ENCODE measurements around the gene SEMA4G. TPM values are rescaled to one million over a fixed set of nuclear protein-coding genes. Genes with fewer than 3 reads are reported as not detected.

The SEMA4G gene
- total and polyA plus RNA-seq, 2 of the 8 experiments (the other 6 are each of a cell fraction or from before 2014, with no cell fraction given): 7.1 to 18.2 TPM

DNA sequence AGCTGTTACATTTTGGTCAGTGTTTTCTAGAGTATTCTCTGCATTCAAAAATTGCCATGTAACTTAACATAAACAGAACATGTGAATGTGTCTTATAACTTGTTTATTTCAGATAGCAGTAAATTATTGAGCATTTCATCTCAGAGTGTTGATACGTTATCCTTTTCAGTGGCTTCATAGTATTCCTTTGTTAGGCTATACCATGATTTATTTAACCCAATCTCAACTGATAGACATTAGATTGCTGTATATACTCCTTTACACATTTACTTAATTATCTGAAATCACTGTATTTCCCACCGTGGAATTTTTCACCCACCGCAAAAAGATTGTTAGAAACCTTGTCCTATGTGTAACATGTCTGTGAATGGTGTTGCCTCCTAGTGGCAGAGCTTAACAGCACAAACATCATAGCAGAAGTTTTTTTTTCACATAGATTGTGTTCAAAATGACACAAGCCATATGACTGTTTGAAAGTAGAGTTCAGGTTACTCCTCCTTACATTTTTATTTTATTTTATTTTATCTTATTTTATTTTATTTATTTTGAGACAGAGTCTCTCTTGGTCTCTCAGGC, 35.1 kb upstream of the SEMA4G start:
- Histone ChIP-seq H3K18ac (ENCODE audit: extremely low read depth, low read length) (no peak overlapping the region), H3K79me1 (ENCODE audit: low read depth, low read length) (no peaks in the 10 kb centered on the region), H2BK12ac (ENCODE audit: low read depth, low read length) (no peak overlapping the region), H2AFZ (ENCODE audit: low read length) (no peak overlapping the region), H3K56ac (replicated peaks; ENCODE audit: insufficient read length, low read depth, low read length) (no peak overlapping the region), H3K36me3 (ENCODE audit: control insufficient read depth in 2 of 4, insufficient read depth in 4 of 4, low read length in 3 of 4) (peaks cover 10 to 56% (median 27%) of the 10 kb centered on the region in 4 experiments), H3K4me2 (ENCODE audit: insufficient read depth in 1 of 2, low read depth in 2 of 2, low read length in 2 of 2) (no peak overlapping the region), H3K23me2 (ENCODE audit: low read depth, low read length) (no peaks in the 10 kb centered on the region), H3K4me3 (ENCODE audit: extremely low read depth in 1 of 4, insufficient read depth in 2 of 4, low read depth in 3 of 4, low read length in 4 of 4) (no peak overlapping the region), H3K27ac (ENCODE audit: low read depth, low read length) (no peak overlapping the region), H3K27me3 (replicated peaks in 1 of 4; ENCODE audit: control insufficient read depth in 3 of 4, extremely low read depth in 1 of 4, insufficient read depth in 3 of 4, low read length in 3 of 4) (no peaks in the 10 kb centered on the region), H2BK20ac (ENCODE audit: low read length) (no peak overlapping the region), H3K9me3 (ENCODE audit: insufficient read depth in 2 of 2, low read depth in 1 of 2, low read length in 1 of 2) (no peaks in the 10 kb centered on the region), H3K79me2 (ENCODE audit: control insufficient read depth in 1 of 2, insufficient read depth in 2 of 2, low read length in 2 of 2) (no peaks in the 10 kb centered on the region), H3K4me1 (replicated peaks in 1 of 4; ENCODE audit: control insufficient read depth in 3 of 4, insufficient read depth in 4 of 4, low read length in 3 of 4) (no peaks in the 10 kb centered on the region), H2BK5ac (ENCODE audit: low read depth, low read length) (no peak overlapping the region), H3K23ac (ENCODE audit: insufficient read length) (no peak overlapping the region), H2BK15ac (ENCODE audit: low read length) (no peak overlapping the region), H4K20me1 (replicated peaks in 1 of 2; ENCODE audit: control insufficient read depth in 1 of 2, insufficient read depth in 2 of 2, low read length in 2 of 2) (peaks cover 0 to 2% of the 10 kb centered on the region in 2 experiments), H4K5ac (ENCODE audit: insufficient read length, low read depth, low read length) (no peak overlapping the region), H3K9ac (replicated peaks in 1 of 4; ENCODE audit: extremely low read depth in 1 of 4, low read depth in 3 of 4, low read length in 3 of 4) (no peak overlapping the region), H3K14ac (ENCODE audit: insufficient read length) (no peak overlapping the region), H2BK120ac (replicated peaks; ENCODE audit: low read depth, low read length) (no peak overlapping the region), H2AK5ac (ENCODE audit: low read depth, low read length) (no peak overlapping the region), H4K91ac (replicated peaks; ENCODE audit: insufficient read length, low read length) (no peak overlapping the region), H3K4ac (replicated peaks; ENCODE audit: insufficient read length, low read depth, low read length) (no peak overlapping the region), H4K8ac (ENCODE audit: extremely low read depth, insufficient read depth, low read length) (no peak overlapping the region)
- CTCF ChIA-PET (ENCODE audit: partially characterized antibody): interaction anchor here (0.6 to 2.6 kb wide), 12 partner anchors 9 to 279 kb away, joined by 3 to 17 read pairs (median 4); no protein-coding TSS in a partner anchor
- TF ChIP-seq BRCA1 (IDR thresholded peaks at IDR 0.05; ENCODE audit: low read depth, low read length) (no peak), RAD21 (IDR thresholded peaks at IDR 0.05 in 1 of 2, conservative IDR thresholded peaks at IDR 0.05 in 1 of 2; ENCODE audit: low read depth in 2 of 2, low read length in 2 of 2) (peak in 1 of 2 experiments; percentile 19; a peak in 2 of 4 replicates)
- TF ChIP-seq, protein P1, sequence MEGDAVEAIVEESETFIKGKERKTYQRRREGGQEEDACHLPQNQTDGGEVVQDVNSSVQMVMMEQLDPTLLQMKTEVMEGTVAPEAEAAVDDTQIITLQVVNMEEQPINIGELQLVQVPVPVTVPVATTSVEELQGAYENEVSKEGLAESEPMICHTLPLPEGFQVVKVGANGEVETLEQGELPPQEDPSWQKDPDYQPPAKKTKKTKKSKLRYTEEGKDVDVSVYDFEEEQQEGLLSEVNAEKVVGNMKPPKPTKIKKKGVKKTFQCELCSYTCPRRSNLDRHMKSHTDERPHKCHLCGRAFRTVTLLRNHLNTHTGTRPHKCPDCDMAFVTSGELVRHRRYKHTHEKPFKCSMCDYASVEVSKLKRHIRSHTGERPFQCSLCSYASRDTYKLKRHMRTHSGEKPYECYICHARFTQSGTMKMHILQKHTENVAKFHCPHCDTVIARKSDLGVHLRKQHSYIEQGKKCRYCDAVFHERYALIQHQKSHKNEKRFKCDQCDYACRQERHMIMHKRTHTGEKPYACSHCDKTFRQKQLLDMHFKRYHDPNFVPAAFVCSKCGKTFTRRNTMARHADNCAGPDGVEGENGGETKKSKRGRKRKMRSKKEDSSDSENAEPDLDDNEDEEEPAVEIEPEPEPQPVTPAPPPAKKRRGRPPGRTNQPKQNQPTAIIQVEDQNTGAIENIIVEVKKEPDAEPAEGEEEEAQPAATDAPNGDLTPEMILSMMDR (IDR thresholded peaks at IDR 0.05; ENCODE audit: control extremely low read depth in 1 of 3, insufficient read depth in 1 of 3, low read depth in 1 of 3, low read length in 3 of 3): peak in 2 of 3 experiments; percentile 36 to 70; a peak in 2 of 4 replicates
- DNase-seq (ENCODE audit: low read depth in 1 of 2, low spot score in 2 of 2) (no peak), FAIRE-seq (no peak)
- WGBS, 2 experiments (ENCODE audit: extremely low coverage in 1 of 2, insufficient coverage in 1 of 2, insufficient read length in 1 of 2, insufficient replicate concordance in 2 of 2, low coverage in 1 of 2, low lambda C conversion rate in 2 of 2, missing lambda C conversion rate in 1 of 2): 95% methylated on average over 3 of the region's 3 CpGs; no CpG with 5 or more reads in 1 of the 2 experiments
- POLR2A ChIA-PET (ENCODE audit: partially characterized antibody): interaction anchor here (0.6 to 1.7 kb wide), 3 partner anchors 9 to 80 kb away, joined by 3 to 5 read pairs (median 4); no protein-coding TSS in a partner anchor

Data from H1 (cell line).